Suppressor macrophage treated with lipopolysaccharide for 4 hours (primary cell): ENCODE data around the gene RIPK3.

Source experiments
- DNase-seq: peaks from one replicate; pipeline ENCODE4 v3.0.0-alpha.2; 2020

The RIPK3 gene

GRCh38 chr14:24298892-24299254 lies 40.9 kb downstream of the RIPK3 start:
- peak; percentile 41 for DNase-seq

- DNase-seq: peak; percentile 27
These were observed 42.4 kb downstream of the RIPK3 start for GRCh38 chr14:24297190-24297964.

- DNase-seq: peak; percentile 93
These were observed 43.2 kb downstream of the RIPK3 start for GRCh38 chr14:24296341-24297157.

- DNase-seq: no peak
These were observed 46.3 kb downstream of the RIPK3 start for GRCh38 chr14:24293525-24293924.

- DNase-seq: no peak
These were observed 47.5 kb downstream of the RIPK3 start for GRCh38 chr14:24292118-24292807.

DNA sequence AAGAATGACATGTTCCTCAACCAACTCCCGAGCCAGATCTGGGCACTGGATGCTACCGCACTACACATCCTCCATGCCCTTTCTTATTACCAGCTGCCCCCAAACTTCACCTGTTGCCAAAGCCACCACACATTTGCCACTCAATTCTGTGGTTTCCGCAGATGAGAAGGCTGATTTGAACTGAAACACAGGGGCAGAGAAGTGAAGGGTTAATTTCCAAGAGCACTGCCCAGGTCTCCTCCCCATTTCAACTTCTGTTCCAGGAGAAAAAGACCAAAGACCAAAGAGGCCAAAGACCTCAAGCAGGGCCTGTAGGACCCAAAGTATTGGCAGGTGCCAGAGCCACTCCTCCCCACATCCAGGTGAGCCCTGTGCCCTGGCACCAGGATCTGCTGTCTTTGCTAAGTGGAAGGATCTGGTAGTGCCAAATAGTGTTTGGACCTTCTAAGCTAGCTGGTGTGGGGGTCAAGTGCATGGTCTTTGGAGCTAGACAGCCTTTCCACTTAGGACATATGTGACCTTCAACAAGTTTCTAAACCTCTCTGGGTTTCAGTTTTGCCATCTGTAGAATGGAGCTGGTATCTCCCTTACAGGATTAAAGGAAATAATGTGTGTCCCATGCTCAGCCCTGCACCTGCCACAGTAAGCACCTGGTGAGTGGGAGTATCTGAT lies 48.2 kb downstream of the RIPK3 start:
- DNase-seq: no peak

GRCh38 chr14:24290746-24291145 lies 49.0 kb downstream of the RIPK3 start:
- DNase-seq: no peak

DNA sequence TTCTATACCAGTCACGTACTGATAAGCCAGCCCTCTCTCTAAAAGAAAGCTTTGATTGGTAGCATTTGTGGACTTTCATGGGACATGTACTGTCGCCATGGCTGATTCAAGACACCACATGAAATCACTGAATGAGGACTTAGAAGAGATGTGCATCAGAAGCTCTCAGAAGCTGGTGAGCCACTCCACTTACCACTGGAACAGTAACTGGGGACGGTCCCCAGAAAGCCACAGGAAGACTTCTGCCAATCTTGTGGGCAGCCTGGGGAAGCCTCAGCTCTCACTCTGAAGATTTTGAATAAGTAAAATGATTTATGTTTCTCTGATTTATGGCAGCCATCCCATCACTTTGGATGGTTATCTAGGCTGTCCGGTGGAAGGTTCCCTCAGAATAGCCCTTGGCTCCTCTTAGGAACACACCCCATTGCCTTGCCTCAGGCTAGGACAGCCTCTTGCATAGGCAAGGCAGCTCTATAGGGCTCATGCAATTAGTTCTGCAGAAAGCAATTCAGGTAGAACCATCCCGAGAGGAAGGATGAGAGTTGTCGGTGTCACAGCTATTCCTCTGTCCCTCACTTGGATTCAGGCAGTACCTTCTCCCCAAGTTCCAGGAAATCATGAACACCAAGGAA lies 50.0 kb downstream of the RIPK3 start:
- no peak for DNase-seq

DNA sequence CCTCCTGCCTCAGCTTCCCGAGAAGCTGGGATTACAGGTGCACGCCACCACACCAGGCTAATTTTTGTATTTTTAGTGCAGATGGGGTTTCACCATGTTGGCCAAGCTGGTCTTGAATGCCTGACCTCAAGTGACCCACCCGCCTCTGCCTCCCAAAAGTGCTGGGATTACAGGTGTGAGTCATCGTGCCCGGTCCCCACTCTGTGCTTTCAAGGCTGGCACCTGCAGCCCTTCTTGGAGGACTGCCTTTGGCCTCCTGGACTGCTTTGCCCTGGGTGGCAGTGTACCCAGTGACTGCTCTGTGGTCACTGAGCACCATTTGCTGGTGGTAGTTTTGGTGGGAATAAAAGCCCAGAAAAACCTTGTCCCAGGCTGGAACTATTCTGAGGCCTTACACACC lies 52.8 kb downstream of the RIPK3 start:
- no peak for DNase-seq
